Measurements from ENCODE around the gene ADGRL4. TPM values are rescaled to one million over a fixed set of nuclear protein-coding genes. Genes with fewer than 3 reads are reported as not detected.
A peak's percentile ranks its signal among the peaks of the same experiment; 100 is the strongest.

The ADGRL4 gene
- total and polyA plus RNA-seq, 2 donors (not counting 1 experiment from before 2014, with no cell fraction given): 3.8 to 5.0 TPM

DNA sequence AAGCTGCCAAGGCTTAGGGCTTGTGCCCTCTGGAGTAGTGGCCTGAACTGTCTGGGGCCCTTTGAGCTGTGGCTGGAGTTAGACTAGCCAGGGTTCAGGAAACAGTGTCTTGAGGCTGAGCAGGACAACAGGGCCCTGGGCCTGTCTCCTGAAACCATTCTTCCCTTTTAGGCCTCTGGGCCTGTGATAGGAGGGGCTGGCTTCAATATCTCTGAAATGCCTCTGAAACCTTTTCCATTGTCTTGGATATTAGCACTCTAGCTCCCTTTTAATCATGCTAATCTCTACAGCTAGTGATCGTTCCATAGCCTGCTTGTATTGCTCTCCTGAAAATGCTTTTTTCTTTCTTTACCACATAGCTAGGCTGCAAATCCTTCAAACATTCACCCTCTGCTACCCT lies 135.3 kb downstream of the ADGRL4 start:
- no peaks in the 10 kb centered on the region for H4K20me1 ChIP-seq (ENCODE audit: control insufficient read depth, extremely low read depth, insufficient read depth, low read length)
- no peaks in the 10 kb centered on the region for H3K9me3 ChIP-seq (ENCODE audit: control insufficient read depth, insufficient read depth, low read depth, low read length)
- H3K9ac ChIP-seq (ENCODE audit: insufficient read depth, low read length): no peak overlapping the region
- no peaks in the 10 kb centered on the region for H3K79me2 ChIP-seq (ENCODE audit: control insufficient read depth, insufficient read depth, low read length)
- H3K27me3 ChIP-seq (ENCODE audit: control insufficient read depth, insufficient read depth, low read length): no peaks in the 10 kb centered on the region
- no peak for DNase-seq (ENCODE audit: low read depth in 2 of 2)
- no peak overlapping the region for H3K27ac ChIP-seq (ENCODE audit: insufficient read depth, low read length)
- TF ChIP-seq EZH2 (IDR thresholded peaks at IDR 0.05; ENCODE audit: low read length, missing control alignments): no peak
- TF ChIP-seq CTCF (conservative IDR thresholded peaks at IDR 0.05 in 1 of 2, IDR thresholded peaks at IDR 0.05 in 1 of 2; ENCODE audit: low read depth in 1 of 2, low read length in 2 of 2): no peak
- H3K4me2 ChIP-seq (ENCODE audit: extremely low read depth, insufficient read depth, low read length): no peak overlapping the region
- no peak overlapping the region for H3K4me3 ChIP-seq (replicated peaks in 1 of 4; ENCODE audit: control extremely low read depth in 1 of 4, insufficient read depth in 1 of 4, low read depth in 3 of 4, low read length in 4 of 4)
- H3K4me1 ChIP-seq (ENCODE audit: control insufficient read depth, extremely low read depth, insufficient read depth, low read length): no peaks in the 10 kb centered on the region
- no peak overlapping the region for H2AFZ ChIP-seq (ENCODE audit: low read length)
- no peaks in the 10 kb centered on the region for H3K36me3 ChIP-seq (ENCODE audit: control insufficient read depth, insufficient read depth, low read length)

- Histone ChIP-seq H3K27me3 (ENCODE audit: control insufficient read depth, insufficient read depth, low read length) (no peaks in the 10 kb centered on the region), H3K9ac (ENCODE audit: insufficient read depth, low read length) (no peak overlapping the region), H3K27ac (ENCODE audit: insufficient read depth, low read length) (no peak overlapping the region), H3K79me2 (ENCODE audit: control insufficient read depth, insufficient read depth, low read length) (no peaks in the 10 kb centered on the region), H3K4me3 (replicated peaks in 1 of 4; ENCODE audit: control extremely low read depth in 1 of 4, insufficient read depth in 1 of 4, low read depth in 3 of 4, low read length in 4 of 4) (no peak overlapping the region), H3K4me2 (ENCODE audit: extremely low read depth, insufficient read depth, low read length) (no peak overlapping the region), H3K9me3 (ENCODE audit: control insufficient read depth, insufficient read depth, low read depth, low read length) (no peaks in the 10 kb centered on the region), H3K4me1 (ENCODE audit: control insufficient read depth, extremely low read depth, insufficient read depth, low read length) (no peaks in the 10 kb centered on the region), H4K20me1 (ENCODE audit: control insufficient read depth, extremely low read depth, insufficient read depth, low read length) (no peaks in the 10 kb centered on the region), H3K36me3 (ENCODE audit: control insufficient read depth, insufficient read depth, low read length) (no peaks in the 10 kb centered on the region), H2AFZ (ENCODE audit: low read length) (no peak overlapping the region)
- peak in 1 of 2 donors; percentile 60 for DNase-seq (ENCODE audit: low read depth in 2 of 2)
- no peak for TF ChIP-seq CTCF (conservative IDR thresholded peaks at IDR 0.05 in 1 of 2, IDR thresholded peaks at IDR 0.05 in 1 of 2; ENCODE audit: low read depth in 1 of 2, low read length in 2 of 2)
- TF ChIP-seq EZH2 (IDR thresholded peaks at IDR 0.05; ENCODE audit: low read length, missing control alignments): no peak
Measured at GRCh38 chr1:78869136-78869535, 137.4 kb downstream of the ADGRL4 start.

DNA sequence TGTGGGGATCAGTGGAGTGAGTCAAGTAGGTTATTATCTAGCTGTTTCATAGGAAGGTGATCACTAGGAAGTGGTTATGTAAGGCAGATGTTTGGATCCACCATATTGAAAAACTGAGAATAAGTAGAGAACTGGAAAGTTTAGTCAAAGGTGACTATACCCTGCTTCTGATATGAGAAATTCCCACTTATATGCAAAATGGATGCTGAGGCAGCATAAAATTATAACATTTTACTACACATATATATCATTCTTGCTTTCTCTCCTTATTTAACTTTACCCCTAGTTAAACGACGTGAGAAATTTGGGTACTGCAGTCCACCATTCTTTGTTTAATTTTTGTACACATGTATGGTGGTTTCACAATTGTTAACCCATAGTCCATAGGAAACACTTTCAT lies 142.4 kb downstream of the ADGRL4 start:
- no peak overlapping the region for H3K9ac ChIP-seq (ENCODE audit: insufficient read depth, low read length)
- TF ChIP-seq EZH2 (IDR thresholded peaks at IDR 0.05; ENCODE audit: low read length, missing control alignments): no peak
- no peak for TF ChIP-seq CTCF (conservative IDR thresholded peaks at IDR 0.05 in 1 of 2, IDR thresholded peaks at IDR 0.05 in 1 of 2; ENCODE audit: low read depth in 1 of 2, low read length in 2 of 2)
- H3K27me3 ChIP-seq (ENCODE audit: control insufficient read depth, insufficient read depth, low read length): no peaks in the 10 kb centered on the region
- H4K20me1 ChIP-seq (ENCODE audit: control insufficient read depth, extremely low read depth, insufficient read depth, low read length): no peaks in the 10 kb centered on the region
- no peak for DNase-seq (ENCODE audit: low read depth in 2 of 2)
- H3K4me2 ChIP-seq (ENCODE audit: extremely low read depth, insufficient read depth, low read length): no peak overlapping the region
- no peak overlapping the region for H3K4me3 ChIP-seq (replicated peaks in 1 of 4; ENCODE audit: control extremely low read depth in 1 of 4, insufficient read depth in 1 of 4, low read depth in 3 of 4, low read length in 4 of 4)
- H3K4me1 ChIP-seq (ENCODE audit: control insufficient read depth, extremely low read depth, insufficient read depth, low read length): no peaks in the 10 kb centered on the region
- H2AFZ ChIP-seq (ENCODE audit: low read length): no peak overlapping the region
- H3K9me3 ChIP-seq (ENCODE audit: control insufficient read depth, insufficient read depth, low read depth, low read length): no peaks in the 10 kb centered on the region
- H3K27ac ChIP-seq (ENCODE audit: insufficient read depth, low read length): no peak overlapping the region
- no peaks in the 10 kb centered on the region for H3K36me3 ChIP-seq (ENCODE audit: control insufficient read depth, insufficient read depth, low read length)
- H3K79me2 ChIP-seq (ENCODE audit: control insufficient read depth, insufficient read depth, low read length): no peaks in the 10 kb centered on the region

All from fibroblast of lung (primary cell).